Sigmoid colon (tissue), 7 donors: ENCODE results near the gene SLC22A6. TPM values are rescaled to one million over a fixed set of nuclear protein-coding genes. Genes with fewer than 3 reads are reported as not detected.
A peak's percentile ranks its signal among the peaks of the same experiment; 100 is the strongest.

Experiments
- DNase-seq: peaks from one replicate; pipeline ENCODE4 v3.0.0-alpha.2; 2019
- H3K27ac ChIP-seq, 4 donors: fragments of 200-600 bp; sonication (generic); one replicate each; pipeline ENCODE4 v1.5.1; 2016 to 2019; ENCODE audit warnings: mild to moderate bottlenecking in 1 of 4
- H3K27me3 ChIP-seq, 3 donors: fragments of 200-600 bp; sonication (generic); one replicate each; pipeline ENCODE4 v1.5.1; 2019; ENCODE audit warnings: mild to moderate bottlenecking in 1 of 3
- H3K36me3 ChIP-seq, 4 donors: fragments of 200-600 bp; sonication (generic); one replicate each; pipeline ENCODE4 v1.5.1; 2016 to 2019
- H3K4me1 ChIP-seq, 4 donors: fragments of 200-600 bp; sonication (generic); one replicate each; pipeline ENCODE4 v1.5.1; 2017 to 2019
- H3K4me3 ChIP-seq, 4 donors: fragments of 200-600 bp; sonication (generic); one replicate each; pipeline ENCODE4 v1.5.1; 2017 to 2019; ENCODE audit warnings: mild to moderate bottlenecking in 2 of 4, moderate library complexity in 1 of 4
- H3K9me3 ChIP-seq, 4 donors: fragments of 200-600 bp in 3 of 4; sonication (generic) in 3 of 4; one replicate each; pipeline versions ENCODE4 v1.5.1 to v1.6.1; 2013 to 2019
- EP300 ChIP-seq, 4 donors: sonication (generic); formaldehyde crosslinking; IDR thresholded peaks; one replicate each; pipeline ENCODE4 v1.6.1; 2017; ENCODE audit warnings: antibody characterized with exemption in 4 of 4
- POLR2A ChIP-seq, 2 donors: fragments of 450-650 bp; IDR thresholded peaks; one replicate each; pipeline ENCODE4 v1.6.1; 2016; ENCODE audit warnings: antibody characterized with exemption in 2 of 2, mild to moderate bottlenecking in 2 of 2, moderate library complexity in 2 of 2
- POLR2AphosphoS5 ChIP-seq, 4 donors: sonication (generic); formaldehyde crosslinking; IDR thresholded peaks; one replicate each; pipeline ENCODE4 v1.6.1; 2017; ENCODE audit warnings: antibody characterized with exemption in 4 of 4
- WGBS, 2 donors: extraction: QIAGEN DNeasy Blood & Tissue Kit; methylation state at CpG; one replicate each; pipeline ENCODE4 v1.1.7; 2013; 5-methylcytosine and 5-hydroxymethylcytosine counted together
- intact Hi-C: fragments of 100-400 bp; cut with DNase I; formaldehyde crosslinking; loops from one replicate; pipeline ENCODE4 v1.15.1; 2023
- polyA plus RNA-seq, 3 donors: library from polyadenylated mRNA; stranded (reverse); fragments of 200-250 nt; gene quantifications; one replicate each; pipeline ENCODE4 v1.2.3, GENCODE V29; 2013
- total RNA-seq, 4 donors: library from RNA; depleted of rRNA; stranded (reverse); fragments of >200 nt; gene quantifications; one replicate each; pipeline ENCODE4 v1.1.0, GENCODE V29; 2016
- TF ChIP-seq, protein P1 (sequence below), 4 experiments: fragments of 450-650 bp in 3 of 4; fragments of 200-600 bp in 1 of 4; IDR thresholded peaks; one replicate each; pipeline ENCODE4 v1.5.1; 2016 to 2019; ENCODE audit warnings: antibody characterized with exemption in 4 of 4, mild to moderate bottlenecking in 3 of 4, moderate library complexity in 2 of 4
- donor health status: healthy with polysubstance abuse.
- donor health status: Bipolar disorder and iron deficiency.
- donor health status: healthy.

SLC22A6 gene
- total and polyA plus RNA-seq, 7 donors: not detected

DNA sequence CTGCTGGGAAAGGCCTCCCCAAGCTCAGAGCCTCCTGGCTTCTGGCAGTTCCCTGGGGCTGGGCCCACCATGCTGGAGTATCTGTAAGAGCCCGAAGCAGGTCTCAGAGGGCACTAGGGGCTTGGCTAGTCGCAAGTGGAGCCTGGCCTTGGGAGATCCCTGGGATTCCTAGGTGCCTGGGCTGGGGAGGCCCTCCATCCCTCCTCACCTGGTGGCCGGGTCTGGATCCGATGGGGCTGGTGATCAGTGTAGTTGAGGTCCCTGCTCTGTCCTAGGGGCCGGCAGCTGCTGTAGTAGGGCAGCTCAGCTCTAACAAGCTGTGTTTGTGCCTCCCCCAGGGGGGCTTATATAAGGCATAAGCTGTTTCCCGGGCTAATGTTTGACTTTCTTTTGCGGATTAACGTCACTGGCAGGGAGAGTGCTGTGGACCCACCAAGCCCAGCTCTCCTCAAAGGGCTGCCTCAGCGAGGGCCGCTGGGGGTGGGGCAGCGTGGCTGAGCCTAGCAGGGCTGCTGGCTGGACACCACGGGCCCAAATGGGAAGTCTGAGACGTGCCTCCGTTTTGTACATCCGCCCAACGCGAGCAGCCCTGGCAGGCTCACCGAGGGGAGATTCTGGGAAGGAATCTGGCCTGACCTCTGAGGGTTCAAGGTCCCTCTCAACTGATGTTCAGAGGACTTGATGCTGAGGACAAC is 30.9 kb upstream of the SLC22A6 start, which contains the start of gene SLC22A8:
Gene SLC22A8 (minus strand): TSS at position 321 of the 695 bp plus-strand sequence. CDS start 883 bp downstream, outside the sequence.
- TF ChIP-seq, protein P1, sequence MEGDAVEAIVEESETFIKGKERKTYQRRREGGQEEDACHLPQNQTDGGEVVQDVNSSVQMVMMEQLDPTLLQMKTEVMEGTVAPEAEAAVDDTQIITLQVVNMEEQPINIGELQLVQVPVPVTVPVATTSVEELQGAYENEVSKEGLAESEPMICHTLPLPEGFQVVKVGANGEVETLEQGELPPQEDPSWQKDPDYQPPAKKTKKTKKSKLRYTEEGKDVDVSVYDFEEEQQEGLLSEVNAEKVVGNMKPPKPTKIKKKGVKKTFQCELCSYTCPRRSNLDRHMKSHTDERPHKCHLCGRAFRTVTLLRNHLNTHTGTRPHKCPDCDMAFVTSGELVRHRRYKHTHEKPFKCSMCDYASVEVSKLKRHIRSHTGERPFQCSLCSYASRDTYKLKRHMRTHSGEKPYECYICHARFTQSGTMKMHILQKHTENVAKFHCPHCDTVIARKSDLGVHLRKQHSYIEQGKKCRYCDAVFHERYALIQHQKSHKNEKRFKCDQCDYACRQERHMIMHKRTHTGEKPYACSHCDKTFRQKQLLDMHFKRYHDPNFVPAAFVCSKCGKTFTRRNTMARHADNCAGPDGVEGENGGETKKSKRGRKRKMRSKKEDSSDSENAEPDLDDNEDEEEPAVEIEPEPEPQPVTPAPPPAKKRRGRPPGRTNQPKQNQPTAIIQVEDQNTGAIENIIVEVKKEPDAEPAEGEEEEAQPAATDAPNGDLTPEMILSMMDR (IDR thresholded peaks at IDR 0.05): no peak
- TF ChIP-seq POLR2A (IDR thresholded peaks at IDR 0.05) (no peak), EP300 (IDR thresholded peaks at IDR 0.05) (no peak)
- intact Hi-C loops: no loop called here
- no peaks in the 10 kb centered on the region for H3K36me3 ChIP-seq

DNA sequence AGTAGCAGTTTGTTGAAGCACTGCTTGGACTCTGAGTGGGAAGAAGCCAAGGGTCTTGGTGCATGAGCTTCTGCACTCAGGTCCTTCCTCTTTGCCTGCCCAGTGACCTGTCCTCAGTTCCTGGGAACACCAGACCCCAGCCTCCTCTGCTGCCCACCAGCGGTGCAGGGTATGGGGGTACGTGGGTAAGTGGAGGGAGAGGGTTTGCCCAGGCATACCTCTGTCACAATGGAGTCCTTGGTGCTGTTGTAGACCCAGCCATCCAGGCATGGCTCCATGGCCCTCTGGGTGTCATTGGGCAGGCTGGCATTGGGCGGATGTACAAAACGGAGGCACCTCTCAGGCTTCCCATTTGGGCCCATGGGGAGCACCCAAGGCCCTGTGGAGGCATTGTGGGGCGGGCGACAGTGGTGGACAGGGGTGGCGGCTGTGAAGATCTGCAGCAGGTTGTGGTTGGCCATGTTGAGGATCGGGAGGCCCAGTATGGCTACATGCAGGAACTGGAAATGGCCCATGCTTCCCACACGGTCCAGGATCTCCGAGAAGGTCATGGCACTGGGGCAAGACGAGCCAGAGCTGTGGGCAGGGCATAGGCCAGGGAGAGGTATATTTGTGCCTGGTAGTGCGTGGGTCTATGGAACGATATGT is 29.8 kb upstream of the SLC22A6 start:
- peak; percentile 45 for DNase-seq
- no peak overlapping the region for H3K4me3 ChIP-seq
- H3K4me1 ChIP-seq: no peaks in the 10 kb centered on the region
- no peaks in the 10 kb centered on the region for H3K36me3 ChIP-seq
- intact Hi-C loops: no loop called here
- WGBS, 2 donors: 87 to 92% methylated on average over 13 of the region's 13 CpGs
- no peak overlapping the region for H3K27ac ChIP-seq
- no peaks in the 10 kb centered on the region for H3K9me3 ChIP-seq
- TF ChIP-seq POLR2AphosphoS5 (IDR thresholded peaks at IDR 0.05) (no peak), POLR2A (IDR thresholded peaks at IDR 0.05) (no peak), EP300 (IDR thresholded peaks at IDR 0.05) (no peak)
- TF ChIP-seq, protein P1 (IDR thresholded peaks at IDR 0.05): no peak
- peaks cover 0 to 10% (median 0%) of the 10 kb centered on the region in 3 donors for H3K27me3 ChIP-seq

More for the DNA sequence above, 30.9 kb upstream of the SLC22A6 start, which contains the start of gene SLC22A8:
- no peak within 1 kb of the TSS for H3K27ac ChIP-seq
- 63 to 72% methylated on average over 18 of the region's 18 CpGs for WGBS, 2 donors
- H3K4me3 ChIP-seq: no peak within 1 kb of the TSS
- peak; percentile 45 for DNase-seq
- H3K4me1 ChIP-seq: no peaks in the 10 kb centered on the region
- H3K9me3 ChIP-seq: no peaks in the 10 kb centered on the region
- peaks cover 0 to 10% (median 0%) of the 10 kb centered on the region in 3 donors for H3K27me3 ChIP-seq

DNA sequence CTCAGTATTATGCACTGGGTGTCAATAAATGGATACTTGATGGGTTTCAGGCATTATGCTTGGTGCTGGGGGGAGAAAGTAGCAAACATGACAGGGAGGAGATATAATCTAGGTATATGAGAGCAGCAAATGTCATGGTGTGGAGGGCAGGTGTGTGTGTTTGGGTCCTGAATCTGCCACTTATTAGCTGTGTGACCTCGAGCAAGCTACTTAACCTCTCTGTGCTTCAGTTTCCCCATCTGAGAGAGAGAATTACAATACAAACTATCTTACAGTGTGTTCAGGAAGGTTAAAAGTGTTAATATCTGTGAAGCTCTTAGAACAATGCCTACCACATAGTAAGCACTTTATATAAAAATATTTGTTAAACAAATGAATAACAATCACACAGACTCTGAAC is 28.1 kb upstream of the SLC22A6 start:
- no peak for TF ChIP-seq POLR2AphosphoS5 (IDR thresholded peaks at IDR 0.05)
- no peak for TF ChIP-seq EP300 (IDR thresholded peaks at IDR 0.05)
- TF ChIP-seq, protein P1 (IDR thresholded peaks at IDR 0.05): no peak
- no peak for TF ChIP-seq POLR2A (IDR thresholded peaks at IDR 0.05)
- H3K4me1 ChIP-seq: no peaks in the 10 kb centered on the region
- no peak overlapping the region for H3K27ac ChIP-seq
- intact Hi-C loops: no loop called here
- no peaks in the 10 kb centered on the region for H3K36me3 ChIP-seq
- no peak overlapping the region for H3K4me3 ChIP-seq
- H3K27me3 ChIP-seq: no peaks in the 10 kb centered on the region
- no peak for DNase-seq
- 83 to 85% methylated on average over 1 of the region's 1 CpG for WGBS, 2 donors
- H3K9me3 ChIP-seq: no peaks in the 10 kb centered on the region

DNA sequence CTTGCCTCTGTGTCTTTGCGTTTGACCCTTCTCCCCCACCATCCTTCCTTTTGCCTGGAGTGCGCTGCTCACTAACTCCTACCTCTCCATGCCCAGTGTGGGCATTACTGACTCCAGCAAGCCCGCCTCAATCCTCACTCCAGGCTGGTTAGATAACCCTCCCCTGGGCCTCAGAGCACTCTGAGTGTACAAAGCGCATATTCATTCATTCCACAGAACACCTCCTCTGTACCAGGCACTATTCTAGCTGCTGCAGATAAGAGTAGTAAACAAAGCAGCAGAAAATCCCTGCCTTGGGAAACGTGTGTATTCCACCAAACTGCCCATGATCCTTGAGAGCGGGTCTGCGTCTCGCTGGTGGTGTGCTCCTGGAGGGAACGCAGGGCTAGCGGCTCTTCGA is 27.7 kb upstream of the SLC22A6 start:
- H3K27ac ChIP-seq: no peak overlapping the region
- intact Hi-C loops: no loop called here
- H3K4me3 ChIP-seq: no peak overlapping the region
- H3K36me3 ChIP-seq: no peaks in the 10 kb centered on the region
- H3K9me3 ChIP-seq: no peaks in the 10 kb centered on the region
- WGBS, 2 donors: 73 to 76% methylated on average over 11 of the region's 11 CpGs
- no peaks in the 10 kb centered on the region for H3K27me3 ChIP-seq
- TF ChIP-seq POLR2A (IDR thresholded peaks at IDR 0.05): no peak
- no peak for TF ChIP-seq EP300 (IDR thresholded peaks at IDR 0.05)
- TF ChIP-seq POLR2AphosphoS5 (IDR thresholded peaks at IDR 0.05): no peak
- TF ChIP-seq, protein P1 (IDR thresholded peaks at IDR 0.05): no peak
- peak; percentile 20 for DNase-seq
- no peaks in the 10 kb centered on the region for H3K4me1 ChIP-seq
